ENCODE results near the gene KCNQ1. TPM values are rescaled to one million over a fixed set of nuclear protein-coding genes. Genes with fewer than 3 reads are reported as not detected.

KCNQ1 gene
- total and polyA plus RNA-seq, 2 donors (not counting 3 experiments of a cell fraction or from before 2014, with no cell fraction given): 0.07 to 0.09 TPM

- no peak overlapping the region for H3K4me3 ChIP-seq (replicated peaks in 1 of 3; ENCODE audit: insufficient read depth in 1 of 3, low read depth in 1 of 3, low read length in 3 of 3)
- DNase-seq (ENCODE audit: low read depth, low spot score) (no peak), FAIRE-seq (no peak)
- TF ChIP-seq JUN (IDR thresholded peaks at IDR 0.05; ENCODE audit: borderline replicate concordance, insufficient read depth, insufficient read length, low read depth) (no peak), MYC (IDR thresholded peaks at IDR 0.05; ENCODE audit: low read depth, low read length) (no peak), POLR2AphosphoS5 (IDR thresholded peaks at IDR 0.05; ENCODE audit: insufficient read depth, low read depth, low read length) (no peak), POLR2A (IDR thresholded peaks at IDR 0.05; ENCODE audit: low read depth, low read length) (no peak), EZH2 (IDR thresholded peaks at IDR 0.05; ENCODE audit: borderline replicate concordance, low read depth, low read length, severe bottlenecking) (no peak), GATA2 (IDR thresholded peaks at IDR 0.05; ENCODE audit: insufficient read depth, insufficient read length, low read depth, low read length) (no peak), FOS (IDR thresholded peaks at IDR 0.05; ENCODE audit: borderline replicate concordance, insufficient read depth, low read length) (no peak)
- TF ChIP-seq, protein P1, sequence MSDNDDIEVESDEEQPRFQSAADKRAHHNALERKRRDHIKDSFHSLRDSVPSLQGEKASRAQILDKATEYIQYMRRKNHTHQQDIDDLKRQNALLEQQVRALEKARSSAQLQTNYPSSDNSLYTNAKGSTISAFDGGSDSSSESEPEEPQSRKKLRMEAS (IDR thresholded peaks at IDR 0.05; ENCODE audit: insufficient read depth, insufficient read length): no peak
- TF ChIP-seq, protein P2, sequence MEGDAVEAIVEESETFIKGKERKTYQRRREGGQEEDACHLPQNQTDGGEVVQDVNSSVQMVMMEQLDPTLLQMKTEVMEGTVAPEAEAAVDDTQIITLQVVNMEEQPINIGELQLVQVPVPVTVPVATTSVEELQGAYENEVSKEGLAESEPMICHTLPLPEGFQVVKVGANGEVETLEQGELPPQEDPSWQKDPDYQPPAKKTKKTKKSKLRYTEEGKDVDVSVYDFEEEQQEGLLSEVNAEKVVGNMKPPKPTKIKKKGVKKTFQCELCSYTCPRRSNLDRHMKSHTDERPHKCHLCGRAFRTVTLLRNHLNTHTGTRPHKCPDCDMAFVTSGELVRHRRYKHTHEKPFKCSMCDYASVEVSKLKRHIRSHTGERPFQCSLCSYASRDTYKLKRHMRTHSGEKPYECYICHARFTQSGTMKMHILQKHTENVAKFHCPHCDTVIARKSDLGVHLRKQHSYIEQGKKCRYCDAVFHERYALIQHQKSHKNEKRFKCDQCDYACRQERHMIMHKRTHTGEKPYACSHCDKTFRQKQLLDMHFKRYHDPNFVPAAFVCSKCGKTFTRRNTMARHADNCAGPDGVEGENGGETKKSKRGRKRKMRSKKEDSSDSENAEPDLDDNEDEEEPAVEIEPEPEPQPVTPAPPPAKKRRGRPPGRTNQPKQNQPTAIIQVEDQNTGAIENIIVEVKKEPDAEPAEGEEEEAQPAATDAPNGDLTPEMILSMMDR (IDR thresholded peaks at IDR 0.05; ENCODE audit: extremely low read depth in 1 of 2, insufficient read depth in 1 of 2, low read depth in 1 of 2, low read length in 2 of 2): no peak
- intact Hi-C loops (cut with micrococcal nuclease): no loop called here
- H3K4me2 ChIP-seq (ENCODE audit: insufficient read depth, low read length): no peak overlapping the region
- dilution Hi-C loops (cut with MboI; ENCODE audit: extremely low pct_ligation_motif_present, low sequenced_read_pairs): no loop called here
- H3K79me2 ChIP-seq (ENCODE audit: control insufficient read depth, insufficient read depth, low read length): no peaks in the 10 kb centered on the region
- CTCF ChIA-PET: interaction anchor here (1.1 kb wide), 1 partner anchor 454 kb away, joined by 3 read pairs; no protein-coding TSS in a partner anchor
- no peaks in the 10 kb centered on the region for H3K9me1 ChIP-seq (replicated peaks; ENCODE audit: control insufficient read depth, extremely low read depth, insufficient read depth, low read length)
- H3K36me3 ChIP-seq (ENCODE audit: control insufficient read depth in 2 of 2, extremely low read depth in 1 of 2, insufficient read depth in 2 of 2, low read length in 2 of 2): no peaks in the 10 kb centered on the region
- BruUV-seq (replicated peaks): no TSS peak
- no peaks in the 10 kb centered on the region for H4K20me1 ChIP-seq (replicated peaks; ENCODE audit: control insufficient read depth, extremely low read depth, insufficient read depth, low read length)
- H3K27me3 ChIP-seq (ENCODE audit: control insufficient read depth in 2 of 2, insufficient read depth in 2 of 2, low read length in 2 of 2): no peaks in the 10 kb centered on the region
- no peak overlapping the region for H3K27ac ChIP-seq (ENCODE audit: insufficient read depth, low read depth, low read length)
- POLR2A ChIA-PET: no interaction called here
- no peaks in the 10 kb centered on the region for H3K4me1 ChIP-seq (ENCODE audit: control insufficient read depth, extremely low read depth, insufficient read depth, low read length)
- no peak overlapping the region for H3K9ac ChIP-seq (replicated peaks; ENCODE audit: extremely low read depth, insufficient read depth, low read length)
- H2AFZ ChIP-seq (ENCODE audit: low read depth, low read length): no peak overlapping the region
- no peaks in the 10 kb centered on the region for H3K9me3 ChIP-seq (replicated peaks; ENCODE audit: control insufficient read depth, insufficient read depth, low read length)
Observed at GRCh38 chr11:2434506-2435255, 10.1 kb upstream of the KCNQ1 start.
